HL-60/S4 treated with phorbol 12-myristate 13-acetate at 8.2 ng/mL for 4 days and 3 days (cell line): ENCODE data around the gene FUT8.
"Not testable (repeated sequence)": the region's sequence is repeated elsewhere in the genome, so short reads cannot be mapped to it uniquely, and the experiment has no call there.

ENCODE experiments used
- in situ Hi-C: fragments of 300-500 bp; cut with MboI; formaldehyde crosslinking; loops from 2 replicates; pipeline ENCODE4 v1.15.0; 2022; ENCODE audit warnings: low sequenced_read_pairs

Gene FUT8

GRCh38 chr14:65415613-65416012, 3.1 kb downstream of the FUT8 start:
- in situ Hi-C loops, result no loop called here

- in situ Hi-C loops, result no loop called here
Measured at GRCh38 chr14:65419593-65420252, 7.2 kb downstream of the FUT8 start.

GRCh38 chr14:65421201-65421981, 8.9 kb downstream of the FUT8 start:
- in situ Hi-C loops, result no loop called here

GRCh38 chr14:65422088-65422834, 9.7 kb downstream of the FUT8 start:
- in situ Hi-C loops, result no loop called here

- in situ Hi-C loops, result no loop called here
Measured at GRCh38 chr14:65423982-65424381, 11.5 kb downstream of the FUT8 start.

- in situ Hi-C loops, result no loop called here
Measured at GRCh38 chr14:65424531-65424930, 12.0 kb downstream of the FUT8 start.

- in situ Hi-C loops, result no loop called here
Measured at GRCh38 chr14:65425885-65426284, 13.4 kb downstream of the FUT8 start.

GRCh38 chr14:65426902-65427301, 14.4 kb downstream of the FUT8 start:
- in situ Hi-C loops, result not testable (repeated sequence)

- in situ Hi-C loops, result no loop called here
Measured at GRCh38 chr14:65428691-65429090, 16.2 kb downstream of the FUT8 start.

- in situ Hi-C loops, result no loop called here
Measured at GRCh38 chr14:65429757-65430156, 17.2 kb downstream of the FUT8 start.

- in situ Hi-C loops, result no loop called here
Measured at GRCh38 chr14:65431245-65431644, 18.7 kb downstream of the FUT8 start.

GRCh38 chr14:65431951-65432350, 19.4 kb downstream of the FUT8 start:
- in situ Hi-C loops, result no loop called here

GRCh38 chr14:65432361-65432948, 19.9 kb downstream of the FUT8 start:
- in situ Hi-C loops, result no loop called here

- in situ Hi-C loops, result no loop called here
Measured at GRCh38 chr14:65433157-65433556, 20.6 kb downstream of the FUT8 start.

GRCh38 chr14:65433646-65434045, 21.1 kb downstream of the FUT8 start:
- in situ Hi-C loops, result no loop called here

- in situ Hi-C loops, result no loop called here
Measured at GRCh38 chr14:65434216-65434850, 21.8 kb downstream of the FUT8 start.

GRCh38 chr14:65438266-65438933, 25.9 kb downstream of the FUT8 start:
- in situ Hi-C loops, result no loop called here

GRCh38 chr14:65439117-65439516, 26.6 kb downstream of the FUT8 start:
- in situ Hi-C loops, result no loop called here

GRCh38 chr14:65440230-65440629, 27.7 kb downstream of the FUT8 start:
- in situ Hi-C loops, result no loop called here

- in situ Hi-C loops, result no loop called here
Measured at GRCh38 chr14:65444230-65444629, 31.7 kb downstream of the FUT8 start.
